NCI-H1694 (cell line): Measurements from ENCODE around the gene MS4A18.
"Not testable (repeated sequence)": the region's sequence is repeated elsewhere in the genome, so short reads cannot be mapped to it uniquely, and the experiment has no call there.

Experiments
- DNase-seq: peaks from one replicate; lab custom pipeline; 2025; lab: John Stamatoyannopoulos, UW

The MS4A18 gene

GRCh38 chr11:60739114-60739513, 14.6 kb downstream of the MS4A18 start:
- no peak for DNase-seq

GRCh38 chr11:60740573-60740972, 16.1 kb downstream of the MS4A18 start:
- DNase-seq = no peak

- DNase-seq = no peak
Measured at GRCh38 chr11:60741421-60741820, 16.9 kb downstream of the MS4A18 start.

GRCh38 chr11:60743058-60743457, 18.5 kb downstream of the MS4A18 start:
- no peak for DNase-seq

- DNase-seq = no peak
Measured at GRCh38 chr11:60744114-60744513, 19.6 kb downstream of the MS4A18 start.

GRCh38 chr11:60747359-60747873, 22.9 kb downstream of the MS4A18 start:
- DNase-seq = no peak

- no peak for DNase-seq
Measured at GRCh38 chr11:60748225-60748624, 23.7 kb downstream of the MS4A18 start.

- no peak for DNase-seq
Measured at GRCh38 chr11:60748821-60749220, 24.3 kb downstream of the MS4A18 start.

GRCh38 chr11:60750911-60751310, 26.4 kb downstream of the MS4A18 start:
- no peak for DNase-seq

GRCh38 chr11:60753309-60753708, 28.8 kb downstream of the MS4A18 start:
- DNase-seq = no peak

- DNase-seq = no peak
Measured at GRCh38 chr11:60754887-60755286, 30.4 kb downstream of the MS4A18 start.

- DNase-seq = peak; percentile 29
Measured at GRCh38 chr11:60756307-60757032, 31.9 kb downstream of the MS4A18 start, which contains the start of gene MS4A15. TSS of gene MS4A15 (plus strand) at chr11:60756867. CDS start at chr11:60763734, 6,867 bp downstream.

- no peak for DNase-seq
Measured at GRCh38 chr11:60757231-60757800, 32.8 kb downstream of the MS4A18 start.

- not testable (repeated sequence) for DNase-seq
Measured at GRCh38 chr11:60758671-60759070, 34.2 kb downstream of the MS4A18 start.

GRCh38 chr11:60759438-60760225, 35.1 kb downstream of the MS4A18 start:
- DNase-seq = not testable (repeated sequence)

GRCh38 chr11:60761436-60762190, 37.1 kb downstream of the MS4A18 start:
- DNase-seq = no peak

- no peak for DNase-seq
Measured at GRCh38 chr11:60762851-60763691, 38.6 kb downstream of the MS4A18 start.

GRCh38 chr11:60763692-60764369, 39.3 kb downstream of the MS4A18 start:
- no peak for DNase-seq

GRCh38 chr11:60764879-60765278, 40.4 kb downstream of the MS4A18 start:
- DNase-seq = no peak

- DNase-seq = no peak
Measured at GRCh38 chr11:60765355-60765754, 40.8 kb downstream of the MS4A18 start.
